Measurements from ENCODE around the gene CCDC71. TPM values are rescaled to one million over a fixed set of nuclear protein-coding genes. Genes with fewer than 3 reads are reported as not detected.

The CCDC71 gene
- total and polyA plus RNA-seq, 2 experiments from 2014 or later, result 1.9 to 44.2 TPM

- no peak overlapping the region for H3K27ac Mint-ChIP-seq
- H3K36me3 ChIP-seq (ENCODE audit: insufficient read depth), result no peaks in the 10 kb centered on the region; the same call in 1 of the 2 replicates
- no peaks in the 10 kb centered on the region; the same call in 2 of the 3 replicates for H3K9me3 Mint-ChIP-seq
- peaks cover 5% of the 10 kb centered on the region for H3K27me3 Mint-ChIP-seq (ENCODE audit: insufficient read depth, low read depth, poor library complexity)
- H3K36me3 Mint-ChIP-seq (ENCODE audit: low read depth), result peaks cover 15% of the 10 kb centered on the region
- peaks cover 21% of the 10 kb centered on the region for H3F3A ChIP-seq (replicated peaks; ENCODE audit: low read depth)
- no peaks in the 10 kb centered on the region for H3K27me3 ChIP-seq (ENCODE audit: insufficient read depth)
- H4K20me1 ChIP-seq (replicated peaks; ENCODE audit: insufficient read depth), result no peaks in the 10 kb centered on the region
- H3K27ac ChIP-seq (ENCODE audit: low read depth), result no peak overlapping the region
- ATAC-seq (no peak), DNase-seq (ENCODE audit: low spot score) (no peak)
- no peak for TF ChIP-seq CTCF (conservative IDR thresholded peaks at IDR 0.05; ENCODE audit: low read depth in 2 of 2)
- TF ChIP-seq CREB1 (CRISPR knock-in tag; IDR thresholded peaks at IDR 0.05; ENCODE audit: low read depth), result no peak
- TF ChIP-seq EZH2phosphoT487 (IDR thresholded peaks at IDR 0.05; ENCODE audit: unreplicated experiment), result no peak
- no peak overlapping the region for H2AFZ ChIP-seq
- no peaks in the 10 kb centered on the region for H3K9me2 ChIP-seq (ENCODE audit: insufficient read depth)
- peaks cover 10% of the 10 kb centered on the region for H3K79me2 ChIP-seq (replicated peaks; ENCODE audit: insufficient read depth)
- H3K4me1 ChIP-seq (ENCODE audit: insufficient read depth), result peaks cover 4% of the 10 kb centered on the region; the same call in 1 of the 2 replicates
- no peak overlapping the region for H3K4me3 Mint-ChIP-seq
- no peak overlapping the region for H3K4me2 ChIP-seq
- H3K4me3 ChIP-seq, result no peak overlapping the region
- H3K4me1 Mint-ChIP-seq, result peaks cover 4% of the 10 kb centered on the region; the same call in 2 of the 3 replicates
Measured at GRCh38 chr3:49122886-49123545, 43.1 kb downstream of the CCDC71 start.

- H3K36me3 Mint-ChIP-seq (ENCODE audit: low read depth), result peaks cover 21% of the 10 kb centered on the region
- peak overlapping the region; percentile 21; the same call in 1 of the 3 replicates for H3K4me3 Mint-ChIP-seq
Measured at GRCh38 chr3:49122451-49122850, 43.7 kb downstream of the CCDC71 start.

GRCh38 chr3:49122022-49122421 lies 44.1 kb downstream of the CCDC71 start:
- peaks cover 5% of the 10 kb centered on the region for H3K27me3 Mint-ChIP-seq (ENCODE audit: insufficient read depth, low read depth, poor library complexity)
- peaks cover 24% of the 10 kb centered on the region for H3K36me3 Mint-ChIP-seq (ENCODE audit: low read depth)
- ATAC-seq (no peak), DNase-seq (ENCODE audit: low spot score) (no peak)
- H3F3A ChIP-seq (replicated peaks; ENCODE audit: low read depth), result peaks cover 21% of the 10 kb centered on the region
- no peaks in the 10 kb centered on the region for H3K27me3 ChIP-seq (ENCODE audit: insufficient read depth)
- no peaks in the 10 kb centered on the region; the same call in 2 of the 3 replicates for H3K9me3 Mint-ChIP-seq
- H3K36me3 ChIP-seq (ENCODE audit: insufficient read depth), result peaks cover 5% of the 10 kb centered on the region; the same call in 1 of the 2 replicates
- H3K79me2 ChIP-seq (replicated peaks; ENCODE audit: insufficient read depth), result peaks cover 10% of the 10 kb centered on the region
- no peaks in the 10 kb centered on the region for H3K9me2 ChIP-seq (ENCODE audit: insufficient read depth)
- H2AFZ ChIP-seq, result no peak overlapping the region
- peaks cover 4% of the 10 kb centered on the region; the same call in 2 of the 3 replicates for H3K4me1 Mint-ChIP-seq
- peaks cover 4% of the 10 kb centered on the region; the same call in 1 of the 2 replicates for H3K4me1 ChIP-seq (ENCODE audit: insufficient read depth)
- H3K4me3 Mint-ChIP-seq, result peak overlapping the region; percentile 24; the same call in 1 of the 3 replicates
- H4K20me1 ChIP-seq (replicated peaks; ENCODE audit: insufficient read depth), result no peaks in the 10 kb centered on the region
- no peak overlapping the region for H3K4me2 ChIP-seq
- H3K27ac Mint-ChIP-seq, result peak overlapping the region; percentile 83; the same call in 1 of the 2 replicates
- no peak overlapping the region for H3K4me3 ChIP-seq
- H3K27ac ChIP-seq (ENCODE audit: low read depth), result no peak overlapping the region
- TF ChIP-seq EZH2 (IDR thresholded peaks at IDR 0.05; ENCODE audit: low read depth, unreplicated experiment) (no peak), EZH2phosphoT487 (IDR thresholded peaks at IDR 0.05; ENCODE audit: unreplicated experiment) (no peak), ZNF114 (CRISPR knock-in tag; IDR thresholded peaks at IDR 0.05) (no peak), POLR2AphosphoS5 (IDR thresholded peaks at IDR 0.05; ENCODE audit: low read depth) (no peak), NANOG (IDR thresholded peaks at IDR 0.05; ENCODE audit: borderline replicate concordance) (no peak), ETS1 (IDR thresholded peaks at IDR 0.05) (no peak)

More at GRCh38 chr3:49122451-49122850, 43.7 kb downstream of the CCDC71 start:
- no peak overlapping the region for H3K4me2 ChIP-seq
- H4K20me1 ChIP-seq (replicated peaks; ENCODE audit: insufficient read depth), result no peaks in the 10 kb centered on the region
- H3K4me3 ChIP-seq, result no peak overlapping the region
- H3K4me1 ChIP-seq (ENCODE audit: insufficient read depth), result peaks cover 4% of the 10 kb centered on the region; the same call in 1 of the 2 replicates
- H3K79me2 ChIP-seq (replicated peaks; ENCODE audit: insufficient read depth), result peaks cover 10% of the 10 kb centered on the region
- H3K27me3 ChIP-seq (ENCODE audit: insufficient read depth), result no peaks in the 10 kb centered on the region
- TF ChIP-seq ZNF331 (CRISPR knock-in tag; IDR thresholded peaks at IDR 0.05; ENCODE audit: low read depth), result no peak
- no peaks in the 10 kb centered on the region for H3K9me2 ChIP-seq (ENCODE audit: insufficient read depth)
- Mint-ChIP-seq H3K4me1 (peaks cover 4% of the 10 kb centered on the region; the same call in 2 of the 3 replicates), H3K27ac (no peak overlapping the region), H3K27me3 (ENCODE audit: insufficient read depth, low read depth, poor library complexity) (peaks cover 5% of the 10 kb centered on the region), H3K9me3 (no peaks in the 10 kb centered on the region; the same call in 2 of the 3 replicates)
- DNase-seq (ENCODE audit: low spot score), result no peak
- H3K27ac ChIP-seq (ENCODE audit: low read depth), result no peak overlapping the region
- peaks cover 21% of the 10 kb centered on the region for H3F3A ChIP-seq (replicated peaks; ENCODE audit: low read depth)
- H2AFZ ChIP-seq, result no peak overlapping the region
- ATAC-seq, result no peak
- H3K36me3 ChIP-seq (ENCODE audit: insufficient read depth), result peaks cover 5% of the 10 kb centered on the region; the same call in 1 of the 2 replicates

Data from GM23338 (cell line).